HepG2 (cell line): ENCODE data around the gene TPST2. TPM values are rescaled to one million over a fixed set of nuclear protein-coding genes. Genes with fewer than 3 reads are reported as not detected.

Experiments used
- FOXO1 ChIP-seq: sonication (generic); formaldehyde crosslinking; IDR thresholded peaks from 2 replicates; pipeline ENCODE4 v1.4.0; 2020; ENCODE audit warnings: missing genetic modification reagents
- GZF1 ChIP-seq: sonication (generic); formaldehyde crosslinking; IDR thresholded peaks from 2 replicates; pipeline ENCODE4 v1.5.1; 2020; ENCODE audit warnings: mild to moderate bottlenecking, missing genetic modification reagents
- HIC2 ChIP-seq: sonication (generic); formaldehyde crosslinking; IDR thresholded peaks from 2 replicates; pipeline ENCODE4 v1.9.0; 2022; ENCODE audit warnings: low read depth, missing genetic modification reagents
- HOXA3 ChIP-seq: sonication (generic); formaldehyde crosslinking; IDR thresholded peaks from 2 replicates; pipeline ENCODE4 v1.5.0; 2020; ENCODE audit warnings: missing genetic modification reagents
- KDM5A ChIP-seq: fragments of 200-600 bp; sonication (generic); IDR thresholded peaks from 2 replicates; pipeline ENCODE4 v1.7.0; 2018; ENCODE audit warnings: antibody characterized with exemption, mild to moderate bottlenecking, low read length, borderline replicate concordance
- KMT2B ChIP-seq: IDR thresholded peaks from 2 replicates; pipeline ENCODE4 v1.6.1; 2016; ENCODE audit warnings: missing genetic modification reagents, missing compliant biosample characterization
- MED1 ChIP-seq: sonication (generic); formaldehyde crosslinking; IDR thresholded peaks from 2 replicates; pipeline ENCODE4 v1.4.0; 2020; ENCODE audit warnings: missing genetic modification reagents
- NFE2 ChIP-seq: sonication (generic); formaldehyde crosslinking; IDR thresholded peaks from 2 replicates; pipeline ENCODE4 v1.4.0; 2020; ENCODE audit warnings: missing genetic modification reagents
- TARDBP ChIP-seq: sonication (generic); formaldehyde crosslinking; IDR thresholded peaks from 2 replicates; pipeline ENCODE4 v1.8.0; 2022; ENCODE audit warnings: mild to moderate bottlenecking, missing genetic modification reagents
- THAP9 ChIP-seq: sonication (generic); formaldehyde crosslinking; IDR thresholded peaks from 2 replicates; pipeline ENCODE4; 2020; ENCODE audit warnings: missing genetic modification reagents, mild to moderate bottlenecking, borderline replicate concordance
- ZNF160 ChIP-seq: sonication (generic); formaldehyde crosslinking; IDR thresholded peaks from 2 replicates; pipeline ENCODE4 v1.8.0; 2022; ENCODE audit warnings: mild to moderate bottlenecking, inconsistent platforms, missing genetic modification reagents
- ZNF276 ChIP-seq: sonication (generic); formaldehyde crosslinking; IDR thresholded peaks from 2 replicates; pipeline ENCODE4 v1.4.0; 2020; ENCODE audit warnings: mild to moderate bottlenecking, low read depth, missing genetic modification reagents
- ZNF775 ChIP-seq: sonication (generic); formaldehyde crosslinking; IDR thresholded peaks from 2 replicates; pipeline ENCODE4 v1.4.0; 2020; ENCODE audit warnings: missing genetic modification reagents, mild to moderate bottlenecking, moderate library complexity, borderline replicate concordance
- polyA plus RNA-seq, 8 experiments: library from polyadenylated mRNA; depleted of rRNA in 3 of 8; stranded (reverse) in 7 of 8; unstranded in 1 of 8; fragments of >200 nt; fragmentation: Illumina TruSeq in 4 of 8; extraction: Trizol in 4 of 8; gene quantifications; 2 replicates each; pipeline versions ENCODE4 v1.2.1 to v1.2.3, GENCODE V29; 2011 to 2016; ENCODE audit warnings: low read depth in 4 of 8, missing spikeins in 1 of 8, mixed read lengths in 1 of 8; ENCODE audit not compliant: insufficient read depth in 1 of 8
- total RNA-seq, 5 experiments: library from RNA; depleted of rRNA; stranded (reverse); fragments of >200 nt; fragmentation: Illumina TruSeq; extraction: Trizol; gene quantifications; 2 replicates each; pipeline ENCODE4 v1.2.3, GENCODE V29; 2016; ENCODE audit warnings: low read depth in 1 of 5
- TF ChIP-seq, protein P1 (sequence below): sonication (generic); formaldehyde crosslinking; conservative IDR thresholded peaks from 2 replicates; pipeline ENCODE4 v1.8.0; 2022; ENCODE audit warnings: mild to moderate bottlenecking, moderate library complexity, missing genetic modification reagents
- TF ChIP-seq, protein P2 (sequence below): sonication (generic); IDR thresholded peaks from 2 replicates; pipeline ENCODE4 v1.6.1; 2016; ENCODE audit warnings: low read depth, borderline replicate concordance
- TF ChIP-seq, protein P3 (sequence below): sonication (generic); formaldehyde crosslinking; IDR thresholded peaks from 2 replicates; pipeline ENCODE4 v1.8.1; 2023; ENCODE audit warnings: mild to moderate bottlenecking, inconsistent platforms, moderate library complexity, missing genetic modification reagents, borderline replicate concordance
- TF ChIP-seq, protein P4 (sequence below): sonication (generic); formaldehyde crosslinking; IDR thresholded peaks from 2 replicates; pipeline ENCODE4 v1.4.0; 2020; ENCODE audit warnings: mild to moderate bottlenecking, missing genetic modification reagents

Gene TPST2
- total and polyA plus RNA-seq, 2 of the 13 experiments (the other 11 are each of a cell fraction or from before 2014, with no cell fraction given): 15.2 to 23.8 TPM

- TF ChIP-seq ZNF276 (CRISPR knock-in tag): no peak
- TF ChIP-seq ZNF775: no peak
- peak; percentile 82 for TF ChIP-seq TARDBP
- TF ChIP-seq FOXO1 (CRISPR knock-in tag): peak; percentile 28; the same call in 1 of the 2 replicates
- TF ChIP-seq KMT2B (CRISPR knock-in tag): peak; percentile 98
- TF ChIP-seq ZNF160: no peak
- peak; percentile 73 for TF ChIP-seq MED1
- no peak; the same call in 1 of the 2 replicates for TF ChIP-seq HIC2
- TF ChIP-seq, protein P1, sequence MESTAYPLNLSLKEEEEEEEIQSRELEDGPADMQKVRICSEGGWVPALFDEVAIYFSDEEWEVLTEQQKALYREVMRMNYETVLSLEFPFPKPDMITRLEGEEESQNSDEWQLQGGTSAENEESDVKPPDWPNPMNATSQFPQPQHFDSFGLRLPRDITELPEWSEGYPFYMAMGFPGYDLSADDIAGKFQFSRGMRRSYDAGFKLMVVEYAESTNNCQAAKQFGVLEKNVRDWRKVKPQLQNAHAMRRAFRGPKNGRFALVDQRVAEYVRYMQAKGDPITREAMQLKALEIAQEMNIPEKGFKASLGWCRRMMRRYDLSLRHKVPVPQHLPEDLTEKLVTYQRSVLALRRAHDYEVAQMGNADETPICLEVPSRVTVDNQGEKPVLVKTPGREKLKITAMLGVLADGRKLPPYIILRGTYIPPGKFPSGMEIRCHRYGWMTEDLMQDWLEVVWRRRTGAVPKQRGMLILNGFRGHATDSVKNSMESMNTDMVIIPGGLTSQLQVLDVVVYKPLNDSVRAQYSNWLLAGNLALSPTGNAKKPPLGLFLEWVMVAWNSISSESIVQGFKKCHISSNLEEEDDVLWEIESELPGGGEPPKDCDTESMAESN: peak; percentile 80
- TF ChIP-seq, protein P2, sequence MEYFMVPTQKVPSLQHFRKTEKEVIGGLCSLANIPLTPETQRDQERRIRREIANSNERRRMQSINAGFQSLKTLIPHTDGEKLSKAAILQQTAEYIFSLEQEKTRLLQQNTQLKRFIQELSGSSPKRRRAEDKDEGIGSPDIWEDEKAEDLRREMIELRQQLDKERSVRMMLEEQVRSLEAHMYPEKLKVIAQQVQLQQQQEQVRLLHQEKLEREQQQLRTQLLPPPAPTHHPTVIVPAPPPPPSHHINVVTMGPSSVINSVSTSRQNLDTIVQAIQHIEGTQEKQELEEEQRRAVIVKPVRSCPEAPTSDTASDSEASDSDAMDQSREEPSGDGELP: peak; percentile 47; the same call in 1 of the 2 replicates
- TF ChIP-seq, protein P3, sequence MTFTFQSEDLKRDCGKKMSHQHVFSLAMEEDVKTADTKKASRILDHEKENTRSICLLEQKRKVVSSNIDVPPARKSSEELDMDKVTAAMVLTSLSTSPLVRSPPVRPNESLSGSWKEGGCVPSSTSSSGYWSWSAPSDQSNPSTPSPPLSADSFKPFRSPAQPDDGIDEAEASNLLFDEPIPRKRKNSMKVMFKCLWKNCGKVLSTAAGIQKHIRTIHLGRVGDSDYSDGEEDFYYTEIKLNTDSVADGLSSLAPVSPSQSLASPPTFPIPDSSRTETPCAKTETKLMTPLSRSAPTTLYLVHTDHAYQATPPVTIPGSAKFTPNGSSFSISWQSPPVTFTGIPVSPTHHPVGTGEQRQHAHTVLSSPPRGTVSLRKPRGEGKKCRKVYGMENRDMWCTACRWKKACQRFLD (CRISPR knock-in tag): no peak
- TF ChIP-seq, protein P4, sequence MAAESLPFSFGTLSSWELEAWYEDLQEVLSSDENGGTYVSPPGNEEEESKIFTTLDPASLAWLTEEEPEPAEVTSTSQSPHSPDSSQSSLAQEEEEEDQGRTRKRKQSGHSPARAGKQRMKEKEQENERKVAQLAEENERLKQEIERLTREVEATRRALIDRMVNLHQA (CRISPR knock-in tag): no peak
- peak; percentile 95 for TF ChIP-seq THAP9 (CRISPR knock-in tag)
- TF ChIP-seq NFE2 (CRISPR knock-in tag): no peak
- peak; percentile 85 for TF ChIP-seq KDM5A
- TF ChIP-seq HOXA3 (CRISPR knock-in tag): peak; percentile 97
- peak; percentile 72; the same call in 1 of the 2 replicates for TF ChIP-seq GZF1 (CRISPR knock-in tag)
These were observed 77.7 kb downstream of the TPST2 start, which contains the start of gene TFIP11 (continued) for GRCh38 chr22:26512149-26512793.
